Peyer's patch (tissue), 4 donors: ENCODE measurements around the gene CDNF. TPM values are rescaled to one million over a fixed set of nuclear protein-coding genes. Genes with fewer than 3 reads are reported as not detected.
A peak's percentile ranks its signal among the peaks of the same experiment; 100 is the strongest.

Source experiments
- DNase-seq, 3 donors: peaks; one replicate each; pipeline ENCODE4 v3.0.0-alpha.2; 2017 to 2019
- H3K27ac ChIP-seq, 4 donors: fragments of 200-600 bp; sonication (generic); one replicate each; pipeline ENCODE4 v1.5.1; 2016 to 2019
- H3K27me3 ChIP-seq, 2 donors: fragments of 200-600 bp; sonication (generic); one replicate each; pipeline ENCODE4 v1.5.1; 2019
- H3K36me3 ChIP-seq, 3 donors: fragments of 200-600 bp; sonication (generic); one replicate each; pipeline ENCODE4 v1.5.1; 2016 to 2019
- H3K4me1 ChIP-seq, 4 donors: fragments of 200-600 bp; sonication (generic); one replicate each; pipeline ENCODE4 v1.5.1; 2016 to 2019
- H3K4me3 ChIP-seq, 4 donors: fragments of 200-600 bp; sonication (generic); 1 replicate in 3 of 4; 2 replicates in 1 of 4; pipeline ENCODE4 v1.5.1; 2016 to 2019; ENCODE audit warnings: mild to moderate bottlenecking in 1 of 4
- H3K9me3 ChIP-seq, 4 donors: fragments of 200-600 bp; sonication (generic); one replicate each; pipeline ENCODE4 v1.5.1; 2016 to 2019; ENCODE audit warnings: mild to moderate bottlenecking in 1 of 4
- CTCF ChIP-seq, 6 experiments: fragments of 450-650 bp in 4 of 6; fragments of 200-600 bp in 2 of 6; sonication (generic) in 1 of 6; IDR thresholded peaks; one replicate each; pipeline ENCODE4 v1.5.1; 2017 to 2019; ENCODE audit warnings: antibody characterized with exemption in 6 of 6, mild to moderate bottlenecking in 3 of 6, moderate library complexity in 1 of 6
- POLR2A ChIP-seq, 2 donors: fragments of 450-650 bp; IDR thresholded peaks; one replicate each; pipeline ENCODE4 v1.5.1; 2017; ENCODE audit warnings: antibody characterized with exemption in 2 of 2, mild to moderate bottlenecking in 2 of 2, moderate library complexity in 2 of 2
- total RNA-seq, 4 donors: library from RNA; depleted of rRNA; stranded (reverse); fragments of >200 nt; gene quantifications; one replicate each; pipeline ENCODE4 v1.1.0, GENCODE V29; 2016

Gene CDNF
- total RNA-seq, 4 donors from 2014 or later: 3.1 to 6.7 (median 4.0) TPM; not detected in 1

- no peak for TF ChIP-seq POLR2A (IDR thresholded peaks at IDR 0.05)
- TF ChIP-seq CTCF (IDR thresholded peaks at IDR 0.05): no peak
- Histone ChIP-seq H3K4me1 (peaks cover 0 to 9% (median 0%) of the 10 kb centered on the region in 4 donors), H3K9me3 (no peaks in the 10 kb centered on the region), H3K27me3 (no peaks in the 10 kb centered on the region), H3K4me3 (no peak within 1 kb of the TSS), H3K27ac (peak within 1 kb of the TSS in 3 of 4 donors; percentile 32 to 66 (median 63)), H3K36me3 (no peaks in the 10 kb centered on the region)
- DNase-seq: no peak
Measured at GRCh38 chr10:14774797-14775196, 63.0 kb downstream of the CDNF start, which contains the start of gene FAM107B. FAM107B (minus strand) TSS chr10:14774897; CDS start chr10:14774663, 234 bp downstream.

GRCh38 chr10:14774214-14774580 lies 63.6 kb downstream of the CDNF start:
- Histone ChIP-seq H3K27ac (peak overlapping the region in 3 of 4 donors; percentile 32 to 66 (median 63)), H3K4me3 (no peak overlapping the region), H3K27me3 (no peaks in the 10 kb centered on the region), H3K36me3 (no peaks in the 10 kb centered on the region), H3K9me3 (no peaks in the 10 kb centered on the region), H3K4me1 (peaks cover 0 to 7% (median 0%) of the 10 kb centered on the region in 4 donors)
- DNase-seq: no peak
- TF ChIP-seq POLR2A (IDR thresholded peaks at IDR 0.05): no peak
- TF ChIP-seq CTCF (IDR thresholded peaks at IDR 0.05): no peak

GRCh38 chr10:14773551-14774213 lies 64.2 kb downstream of the CDNF start:
- no peak for DNase-seq
- no peaks in the 10 kb centered on the region for H3K36me3 ChIP-seq
- TF ChIP-seq POLR2A (IDR thresholded peaks at IDR 0.05) (no peak), CTCF (IDR thresholded peaks at IDR 0.05) (peak in 3 of 6 experiments; percentile 23 to 32 (median 26))
- H3K27me3 ChIP-seq: no peaks in the 10 kb centered on the region
- H3K4me3 ChIP-seq: no peak overlapping the region
- H3K27ac ChIP-seq: peak overlapping the region in 2 of 4 donors; percentile 63 to 66
- H3K9me3 ChIP-seq: no peaks in the 10 kb centered on the region
- H3K4me1 ChIP-seq: peaks cover 0 to 2% (median 0%) of the 10 kb centered on the region in 4 donors

- no peak for DNase-seq
- Histone ChIP-seq H3K27ac (no peak overlapping the region), H3K36me3 (no peaks in the 10 kb centered on the region), H3K4me3 (no peak overlapping the region), H3K27me3 (no peaks in the 10 kb centered on the region), H3K9me3 (no peaks in the 10 kb centered on the region), H3K4me1 (no peaks in the 10 kb centered on the region)
- TF ChIP-seq CTCF (IDR thresholded peaks at IDR 0.05) (no peak), POLR2A (IDR thresholded peaks at IDR 0.05) (no peak)
Measured at GRCh38 chr10:14772399-14772798, 65.4 kb downstream of the CDNF start.

GRCh38 chr10:14770927-14771326 lies 66.9 kb downstream of the CDNF start:
- Histone ChIP-seq H3K4me1 (no peaks in the 10 kb centered on the region), H3K36me3 (no peaks in the 10 kb centered on the region), H3K9me3 (no peaks in the 10 kb centered on the region), H3K4me3 (no peak overlapping the region), H3K27ac (no peak overlapping the region), H3K27me3 (no peaks in the 10 kb centered on the region)
- TF ChIP-seq POLR2A (IDR thresholded peaks at IDR 0.05) (no peak), CTCF (IDR thresholded peaks at IDR 0.05) (no peak)
- DNase-seq: no peak

Other genes starting within 250 kb of the CDNF start
- 10 to 100 TPM; 36.6 to 89.1 (median 39.6) TPM for gene FAM107B, start 63.1 kb downstream of the CDNF start, total RNA-seq
- 10 to 100 TPM; 11.4 to 20.6 (median 12.0) TPM for gene HSPA14, start 269 bp upstream of the CDNF start, total RNA-seq
- gene MSANTD7, start 269 bp upstream of the CDNF start, total RNA-seq: 10 to 100 TPM in 3 of 4 donors, 1 to 10 TPM in 1; 9.1 to 12.8 (median 10.3) TPM
- 10 to 100 TPM in 2 of 4 donors, 1 to 10 TPM in 2; 2.5 to 22.3 (median 9.0) TPM for gene SUV39H2, start 40.8 kb upstream of the CDNF start, total RNA-seq
- 10 to 100 TPM; 10.9 to 18.2 (median 16.5) TPM for gene DCLRE1C, start 116.1 kb upstream of the CDNF start, total RNA-seq
- gene MEIG1, start 121.4 kb upstream of the CDNF start, total RNA-seq: not detected
- gene OLAH, start 205.9 kb upstream of the CDNF start, total RNA-seq: not detected